Stimulated activated CD4-positive, alpha-beta T cell treated with anti-CD3 and anti-CD28 coated beads, Interleukin-4, amount 100 ng/mL, for 4 hours (primary cell): ENCODE results near the gene PLCB1.

Experiments used
- DNase-seq, 2 experiments: peaks; one replicate each; pipeline ENCODE4 v3.0.0-alpha.2; 2020

PLCB1 gene

DNA sequence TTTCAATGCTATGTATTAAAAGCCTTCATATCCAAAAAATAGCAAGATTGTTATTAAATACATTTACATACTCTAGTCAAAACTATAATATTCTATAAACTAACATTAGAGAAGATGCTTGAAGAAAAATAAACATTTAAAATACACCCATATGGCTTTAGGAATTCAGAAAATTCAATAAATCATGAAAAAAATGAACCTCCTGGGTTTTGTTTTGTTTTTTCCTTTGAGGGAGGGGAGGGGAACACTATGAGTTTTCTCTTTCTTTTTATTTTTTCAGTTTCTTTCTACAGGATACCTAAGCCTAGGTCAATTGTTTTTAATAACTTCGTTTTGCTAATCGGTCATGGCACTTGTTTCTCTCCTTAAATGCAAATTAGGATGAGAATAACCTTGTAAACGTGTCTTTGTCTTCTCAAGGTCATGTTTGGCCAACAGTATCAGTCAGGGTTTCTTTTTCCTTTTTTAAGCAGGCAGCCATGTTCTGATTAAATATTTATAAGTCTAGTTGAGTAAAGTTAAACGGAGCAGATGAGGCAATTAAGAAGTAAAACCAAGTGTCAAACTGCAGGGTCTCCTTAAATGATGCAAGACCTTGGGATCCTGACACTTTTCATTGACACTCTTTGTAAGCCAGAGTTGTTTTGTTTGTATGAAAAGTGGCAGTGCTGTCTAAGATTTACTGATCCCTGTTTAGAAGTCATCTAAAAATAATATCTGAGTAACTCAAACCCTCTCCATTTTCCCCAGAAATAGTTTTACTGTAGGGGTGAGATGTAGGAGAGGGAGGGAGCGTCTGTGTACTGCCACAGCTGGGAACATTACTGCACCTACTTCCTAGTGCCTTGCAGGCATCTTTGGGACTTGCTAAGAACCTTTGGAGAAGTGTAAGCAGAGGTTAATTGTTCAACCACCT is 392.3 kb downstream of the PLCB1 start:
- no peak for DNase-seq

DNA sequence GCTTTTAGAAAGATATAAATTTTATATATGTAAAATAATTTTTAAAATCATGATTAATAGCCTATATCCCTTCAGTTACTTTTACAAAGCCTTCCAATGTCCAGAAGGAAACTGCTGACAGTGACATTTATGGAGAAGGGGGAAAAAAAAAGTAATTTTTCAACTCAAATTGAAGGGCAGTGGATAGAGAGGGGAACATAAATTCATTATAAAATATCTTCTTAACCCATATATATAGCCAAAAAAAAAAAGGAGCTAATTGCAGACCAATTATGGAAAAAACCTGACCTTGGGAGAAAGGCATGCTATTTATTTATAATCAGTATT is 392.9 kb downstream of the PLCB1 start:
- DNase-seq: no peak

DNA sequence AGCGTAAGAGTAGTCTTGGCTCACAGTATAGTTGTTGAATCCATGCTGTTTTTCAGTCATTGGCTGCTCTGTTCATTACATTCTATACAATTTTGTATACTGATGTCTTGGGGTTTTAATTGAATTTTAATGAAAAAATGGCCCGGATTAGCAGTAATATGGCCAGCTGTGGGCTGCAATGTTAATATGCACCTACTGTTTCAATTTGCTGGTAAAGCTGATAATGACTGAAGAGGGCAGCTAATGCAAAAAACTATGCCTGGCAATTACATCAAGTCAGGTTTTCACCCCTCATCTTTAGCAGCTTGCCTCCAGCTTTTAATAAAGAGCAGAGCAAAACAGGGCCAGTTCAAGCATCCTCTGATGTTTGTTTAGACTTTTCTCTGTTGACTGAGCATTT is 394.5 kb downstream of the PLCB1 start:
- DNase-seq: no peak

DNA sequence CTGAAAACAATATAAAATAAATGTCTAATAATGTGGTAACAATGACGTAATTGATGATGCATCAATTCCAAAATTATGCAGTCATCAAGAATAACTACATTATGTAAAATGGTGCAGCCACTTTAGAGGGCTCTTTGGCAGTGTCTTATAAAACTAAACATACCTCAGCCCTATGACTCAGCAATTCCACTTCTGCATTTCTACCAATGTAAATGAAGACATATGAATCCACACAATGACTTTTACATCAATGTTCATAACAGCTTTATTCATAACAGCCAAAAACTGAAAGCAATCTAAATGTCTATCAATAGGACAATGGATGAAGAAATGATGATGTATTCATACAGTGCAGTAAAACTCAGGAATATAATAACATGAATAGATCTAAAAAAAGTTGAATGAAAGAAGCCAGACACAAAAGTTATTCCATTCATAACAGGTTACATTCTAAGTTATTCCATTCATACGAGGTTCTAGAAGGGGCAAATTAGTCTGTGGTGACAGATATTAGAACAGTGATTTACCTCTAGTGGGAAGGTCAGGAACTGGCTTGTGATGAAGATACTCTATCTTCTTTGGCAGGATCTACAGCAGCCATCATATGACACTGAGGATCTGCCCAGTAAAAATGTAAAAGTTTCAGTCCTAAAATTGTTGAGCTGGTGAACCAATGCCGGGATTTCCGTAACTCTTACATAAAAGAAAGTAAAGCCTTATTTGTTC is 396.1 kb downstream of the PLCB1 start:
- DNase-seq: no peak

DNA sequence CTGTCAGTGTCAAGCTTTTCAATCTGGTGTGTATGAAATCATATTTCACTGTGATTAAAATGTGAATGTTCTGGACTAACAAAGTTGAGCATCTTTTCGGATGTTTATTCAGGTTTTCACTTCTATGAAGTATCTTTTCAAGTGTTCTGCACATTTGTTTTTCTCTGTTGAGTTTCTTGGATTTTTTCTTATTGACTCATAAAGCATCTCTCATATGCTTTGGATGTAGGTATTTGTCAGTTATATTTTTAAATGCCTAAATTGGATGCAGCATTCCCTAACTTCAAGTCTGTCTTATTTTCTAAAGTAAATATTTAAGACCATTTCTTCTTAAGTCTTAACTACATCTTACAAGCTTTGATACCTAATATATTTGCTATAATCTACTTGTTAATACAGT is 398.0 kb downstream of the PLCB1 start:
- DNase-seq: no peak

DNA sequence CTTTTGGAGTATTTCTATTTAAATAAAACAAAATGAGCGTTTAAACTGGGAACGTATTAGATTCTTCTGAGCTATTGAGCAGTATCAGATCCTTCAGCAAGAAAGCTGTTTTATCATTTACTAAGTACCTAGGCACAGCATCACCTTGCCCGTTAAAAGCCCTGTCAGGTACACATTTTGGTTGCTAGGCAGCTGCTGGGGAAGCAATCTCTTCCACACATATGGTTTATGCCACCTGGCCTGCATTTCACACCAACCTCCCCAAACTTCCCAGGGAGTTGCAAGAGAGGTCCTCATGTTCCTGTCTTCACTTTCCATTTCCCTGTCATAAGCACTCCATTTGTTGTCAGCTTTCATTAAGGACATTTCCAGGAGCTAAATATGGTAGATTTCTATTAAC is 400.1 kb downstream of the PLCB1 start:
- no peak for DNase-seq

DNA sequence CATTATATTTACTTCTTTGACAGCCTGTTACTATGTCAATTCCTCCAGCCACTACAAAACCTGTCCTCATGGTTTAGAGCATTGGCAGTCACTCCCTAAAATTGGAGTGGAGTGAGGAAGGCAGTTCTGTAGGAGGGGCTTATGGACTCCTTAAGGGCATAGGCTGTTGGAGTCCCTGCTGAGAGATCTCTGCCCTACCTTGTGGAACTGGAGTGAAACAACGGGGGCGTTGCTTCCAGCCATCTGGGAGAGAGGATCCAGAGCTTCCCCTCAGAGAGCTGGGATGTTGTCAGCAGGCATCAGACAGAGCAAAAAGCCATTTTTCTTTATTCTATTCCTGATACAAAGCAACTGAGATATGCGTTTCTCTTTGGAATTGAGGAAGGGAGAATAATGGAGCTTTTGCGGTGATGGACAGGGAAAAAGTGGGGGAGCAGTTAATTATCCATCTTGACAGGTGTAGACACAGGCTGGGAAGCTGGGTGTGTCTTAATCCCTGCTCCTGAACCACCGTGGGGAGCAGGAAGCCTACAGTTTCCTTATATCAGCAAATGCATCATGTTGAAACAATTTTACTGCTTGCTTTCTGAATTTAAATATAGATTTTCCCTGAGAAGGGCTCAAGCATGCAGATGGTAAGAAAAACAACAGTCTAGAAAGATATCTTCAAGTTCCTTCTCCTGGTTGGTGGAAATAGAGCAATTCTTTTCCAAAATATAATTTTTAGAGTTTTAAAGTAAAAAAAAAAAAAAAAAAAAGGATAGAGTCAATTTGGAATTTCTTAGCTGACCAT is 402.5 kb downstream of the PLCB1 start:
- no peak for DNase-seq

DNA sequence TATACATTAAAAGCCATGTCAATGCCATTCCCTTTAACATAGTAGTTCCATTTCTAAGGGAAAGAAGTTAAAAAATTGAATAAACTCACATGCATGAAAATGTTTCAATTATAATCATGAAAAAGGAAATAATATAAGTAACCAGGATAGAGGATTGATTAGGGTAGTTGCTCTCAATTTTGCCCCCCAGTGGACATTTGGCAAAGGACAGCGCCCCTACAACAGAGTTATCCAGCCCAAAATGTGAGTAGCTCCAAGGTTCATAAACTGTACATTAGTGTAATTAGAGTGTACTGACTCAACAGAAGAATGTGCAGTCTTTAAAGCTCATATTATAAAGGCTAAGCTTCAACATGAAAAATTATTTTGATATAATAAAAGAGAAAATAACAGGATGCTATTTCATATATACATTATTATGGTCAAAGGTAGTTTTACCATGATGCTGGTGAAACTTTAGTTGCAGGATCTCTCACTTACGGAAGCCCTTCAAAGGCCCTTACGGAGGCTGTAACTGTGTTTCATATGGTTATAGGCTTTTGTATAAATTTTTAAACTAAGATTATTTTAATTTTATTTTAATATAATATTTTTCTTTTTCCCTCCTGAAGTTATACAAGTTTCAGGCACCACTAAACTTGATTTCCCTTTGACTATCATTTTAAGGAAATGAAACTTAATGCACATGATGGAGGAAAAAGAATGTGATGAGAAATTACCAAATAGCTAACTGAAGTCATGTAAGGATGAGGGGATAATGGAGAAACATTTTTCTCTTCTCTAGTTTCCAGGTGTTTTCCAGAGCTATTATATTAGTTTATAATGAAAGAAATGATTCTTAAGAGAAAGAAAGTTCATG is 403.6 kb downstream of the PLCB1 start:
- DNase-seq: no peak

DNA sequence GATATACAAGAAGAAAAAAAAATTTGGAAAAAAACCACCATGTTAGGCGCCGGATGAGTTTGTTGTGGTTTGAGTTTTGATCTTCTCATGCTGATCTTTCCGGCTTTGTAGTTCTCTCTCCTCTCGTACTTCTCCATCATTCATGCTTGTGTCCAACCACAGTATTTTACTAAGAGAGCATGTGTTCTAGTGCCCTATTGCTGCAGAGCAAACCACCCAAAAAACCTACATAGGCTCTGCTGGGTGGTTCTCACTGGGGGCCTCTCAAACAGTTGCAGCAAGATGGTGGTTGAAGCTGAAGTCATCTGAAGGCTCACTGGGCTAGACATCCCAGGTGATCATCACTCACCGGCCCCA is 404.2 kb downstream of the PLCB1 start:
- DNase-seq: no peak

DNA sequence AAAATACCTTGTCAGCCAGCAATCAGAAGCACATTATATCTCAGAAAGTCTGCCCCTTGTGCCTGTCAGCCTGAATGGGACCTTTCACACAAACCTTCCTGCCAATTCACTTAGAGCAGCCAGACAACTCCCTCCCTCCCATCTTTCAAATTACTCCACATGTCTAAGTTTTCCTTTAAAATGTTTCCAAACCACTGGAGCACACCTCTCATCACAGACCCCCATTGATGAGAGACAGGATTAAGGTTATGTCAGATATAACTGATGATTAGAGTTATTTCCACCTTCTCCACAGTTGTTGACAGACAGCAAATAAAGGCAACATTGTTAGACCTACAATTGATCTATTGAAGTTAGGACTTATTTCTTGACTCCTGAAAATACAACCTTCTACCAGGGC is 408.4 kb downstream of the PLCB1 start:
- no peak for DNase-seq

DNA sequence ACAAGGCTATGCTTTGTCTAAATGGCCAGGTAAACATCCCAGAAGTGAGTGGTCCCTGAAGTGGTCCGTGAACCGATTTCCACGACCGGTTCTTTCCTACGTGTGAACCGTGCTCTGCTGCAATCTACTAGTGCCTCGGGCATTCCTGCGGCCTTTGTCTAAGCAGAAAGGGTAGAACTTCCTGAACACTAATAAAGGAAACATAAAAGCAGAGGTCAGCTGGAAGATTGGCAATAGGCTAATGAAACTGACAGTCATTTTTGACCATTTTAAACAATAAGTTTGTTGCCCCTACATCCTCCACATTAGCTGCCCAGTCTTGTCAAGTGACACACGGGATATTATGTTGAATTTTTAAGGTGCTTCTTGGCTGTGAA is 410.0 kb downstream of the PLCB1 start:
- DNase-seq: no peak

DNA sequence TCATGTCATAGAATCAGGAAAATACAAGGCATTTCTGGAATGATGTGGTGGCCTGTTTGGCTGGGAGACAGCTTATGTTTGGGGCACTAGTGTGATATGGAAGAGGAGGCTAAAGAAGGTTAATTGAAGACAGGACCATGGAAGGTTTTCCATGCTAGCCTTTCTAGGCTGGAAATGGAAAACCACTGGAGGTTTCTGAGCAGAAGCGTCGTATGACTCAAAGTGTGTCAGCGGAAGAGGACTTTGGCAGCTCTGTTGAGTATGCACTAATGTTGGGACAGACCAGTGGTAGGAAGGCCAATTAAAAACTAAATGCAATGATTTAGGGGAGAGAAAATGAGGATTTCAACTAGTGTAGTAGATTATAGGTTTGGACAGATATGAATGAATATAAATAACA is 413.1 kb downstream of the PLCB1 start:
- DNase-seq: no peak

DNA sequence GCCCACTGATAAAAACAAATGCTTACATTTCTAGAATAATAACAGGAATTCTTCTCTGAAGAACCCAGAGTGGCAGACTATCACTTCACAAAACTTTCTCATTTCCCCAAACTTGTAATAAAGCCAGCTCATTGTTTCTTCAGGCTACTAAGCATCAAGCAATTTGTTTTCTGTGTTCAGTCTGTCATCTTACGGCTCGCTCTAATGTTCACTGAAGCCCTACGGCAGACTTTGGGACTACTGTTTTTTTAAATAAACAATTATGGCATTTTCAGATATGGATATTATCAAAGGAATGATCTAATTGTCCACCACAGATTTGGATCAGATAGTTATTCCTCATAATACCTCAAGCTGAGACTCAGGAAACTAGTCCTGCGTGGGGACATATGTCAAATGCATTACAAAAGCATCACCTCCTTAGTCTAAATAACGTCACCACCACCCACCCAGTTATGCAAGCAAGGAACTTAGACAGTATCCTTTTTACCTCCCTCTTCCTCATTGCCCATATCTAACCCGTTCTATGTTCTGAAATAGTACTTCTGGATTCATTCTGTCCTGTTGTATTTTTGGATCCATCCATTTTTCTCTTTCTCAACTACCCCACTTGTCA is 415.1 kb downstream of the PLCB1 start:
- DNase-seq: no peak

DNA sequence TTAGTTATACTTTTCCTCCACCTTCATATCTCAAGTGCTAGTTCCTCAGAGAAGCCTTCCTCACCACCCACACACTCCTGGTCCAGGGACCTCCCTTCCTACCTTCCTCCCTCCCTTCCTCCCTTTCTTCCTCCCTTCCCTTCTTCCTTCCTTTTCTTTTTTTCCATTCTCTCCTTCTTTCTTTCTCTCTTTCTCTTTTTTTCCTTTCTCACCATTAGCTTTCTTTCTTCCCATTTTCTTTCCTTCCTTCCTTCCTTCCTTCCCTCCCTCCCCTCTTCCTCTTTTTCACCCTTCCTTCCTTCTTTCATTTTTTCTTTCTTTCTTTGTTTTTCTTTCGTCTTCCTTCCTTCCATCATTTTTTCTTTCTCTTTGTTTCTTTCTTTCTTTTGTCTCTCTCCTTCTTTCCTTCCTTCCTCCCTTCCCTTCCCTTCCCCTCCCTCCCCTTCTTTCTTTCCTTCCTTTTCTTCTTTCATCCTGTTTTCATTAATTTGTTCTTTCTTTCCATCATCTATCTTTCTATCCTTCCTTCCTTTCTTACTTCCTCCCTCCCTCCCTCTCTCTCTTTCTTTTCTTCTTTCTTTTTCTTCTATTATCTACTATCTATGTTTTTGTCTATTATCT is 416.0 kb downstream of the PLCB1 start:
- no peak for DNase-seq

DNA sequence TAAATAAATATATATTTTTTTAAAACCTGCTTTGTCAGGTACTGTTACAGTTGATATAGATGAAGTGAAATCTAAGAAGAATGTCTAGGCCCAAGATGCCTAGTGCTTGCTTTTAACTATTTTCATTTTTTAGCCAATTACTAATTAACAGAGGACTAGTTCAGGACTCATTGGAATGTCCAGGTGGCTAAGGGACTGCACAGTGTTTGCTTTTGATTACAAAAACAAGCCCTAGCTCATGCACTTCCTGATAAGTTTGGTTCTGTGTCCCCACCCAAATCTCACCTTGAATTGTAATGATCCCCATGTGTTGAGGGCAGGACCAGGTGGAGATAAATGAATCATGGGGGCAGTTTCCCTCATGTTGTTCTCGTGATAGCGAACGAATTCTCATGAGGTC is 417.1 kb downstream of the PLCB1 start:
- DNase-seq: no peak

DNA sequence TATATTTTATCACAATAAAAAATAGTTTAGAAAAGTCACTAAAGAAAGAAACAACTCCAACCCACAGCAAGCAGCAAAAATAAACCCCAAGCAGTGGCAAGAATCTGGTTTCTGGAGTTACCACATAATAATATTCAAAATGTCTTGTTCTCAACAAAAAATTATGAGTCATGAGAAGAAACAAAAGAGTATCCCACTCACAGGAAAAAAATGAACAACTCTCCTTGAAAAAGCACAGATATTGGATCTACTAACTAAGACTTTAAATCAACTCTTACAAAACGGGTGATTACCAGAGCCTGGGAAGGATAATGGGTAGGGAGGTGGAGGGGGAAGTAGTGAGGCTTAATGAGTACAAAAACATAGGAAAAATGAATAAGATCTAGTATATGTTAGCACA is 425.6 kb downstream of the PLCB1 start:
- DNase-seq: no peak

DNA sequence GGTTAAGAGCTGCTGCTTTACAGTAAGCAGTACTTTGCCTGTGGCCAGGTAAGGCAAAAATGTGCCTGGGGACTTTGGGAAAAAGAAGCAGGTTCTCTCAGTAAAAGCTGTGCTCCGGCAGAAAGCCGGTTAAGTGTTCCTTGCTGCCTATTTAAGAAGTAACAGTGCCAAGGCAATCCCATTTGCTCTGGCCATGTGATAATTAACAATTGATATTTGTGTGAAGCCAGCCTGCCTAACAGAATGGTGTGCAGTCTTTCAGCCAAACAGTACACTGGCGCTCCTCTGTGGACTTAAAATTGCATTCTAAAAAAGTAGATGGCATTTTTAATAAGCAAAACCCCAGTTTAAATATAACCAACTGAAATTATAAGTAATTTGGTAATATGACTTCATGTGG is 430.3 kb downstream of the PLCB1 start:
- DNase-seq: no peak

DNA sequence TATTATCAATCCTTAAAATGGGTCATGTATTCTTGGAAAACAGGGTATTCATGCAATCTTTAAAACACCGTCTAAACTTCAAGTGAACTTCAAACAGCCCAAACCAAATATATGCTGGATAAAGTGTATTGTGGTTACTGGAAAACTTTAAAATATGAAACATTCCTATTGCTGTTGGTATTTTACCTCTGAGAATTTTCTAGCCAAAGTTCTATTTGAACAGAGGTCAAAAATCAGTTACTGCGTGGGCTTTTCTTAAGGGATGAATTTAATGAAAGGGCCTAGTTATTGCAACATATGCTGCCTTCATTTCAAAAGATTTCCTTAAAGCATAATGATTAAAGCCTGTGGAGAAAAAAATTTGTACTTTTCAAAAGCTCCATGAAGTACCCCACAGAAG is 436.0 kb downstream of the PLCB1 start:
- DNase-seq: no peak

DNA sequence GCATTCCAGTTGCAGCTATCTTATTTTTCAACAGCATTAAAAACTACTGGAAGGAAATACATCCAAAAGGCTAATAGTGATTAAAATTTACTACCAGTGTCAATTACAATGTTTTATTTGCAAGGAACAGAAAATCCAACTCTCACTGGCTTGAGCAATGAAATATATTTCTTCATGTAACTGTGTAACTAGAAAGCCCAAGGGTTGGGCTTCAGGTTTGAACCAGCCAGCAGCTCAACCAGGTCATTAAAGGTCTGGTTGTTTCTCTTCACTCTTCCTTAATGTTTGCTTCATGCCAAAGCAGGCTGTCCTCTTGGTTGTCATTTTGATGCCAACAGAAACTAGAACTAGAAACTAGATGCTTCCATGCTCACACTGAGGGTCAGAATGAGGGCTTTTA is 437.7 kb downstream of the PLCB1 start:
- no peak for DNase-seq

DNA sequence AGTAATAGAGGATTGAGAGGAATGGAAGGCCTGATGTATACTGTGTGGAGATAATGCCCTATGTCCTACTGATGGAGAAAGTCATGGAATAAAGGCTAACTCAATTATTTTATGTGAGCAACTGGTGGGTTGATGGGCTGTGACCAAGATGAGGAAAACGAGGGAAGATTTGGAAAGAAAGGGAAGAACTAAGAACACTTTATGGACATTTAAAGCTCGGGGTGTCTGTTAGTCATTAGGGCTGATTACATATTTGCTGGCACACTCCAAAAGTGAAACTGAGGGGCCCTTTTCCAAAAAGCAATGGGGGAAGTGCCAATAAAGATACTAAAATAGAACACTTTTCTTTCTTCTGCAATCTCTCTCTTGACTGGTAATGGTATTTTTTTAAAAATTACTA is 439.5 kb downstream of the PLCB1 start:
- no peak for DNase-seq

DNA sequence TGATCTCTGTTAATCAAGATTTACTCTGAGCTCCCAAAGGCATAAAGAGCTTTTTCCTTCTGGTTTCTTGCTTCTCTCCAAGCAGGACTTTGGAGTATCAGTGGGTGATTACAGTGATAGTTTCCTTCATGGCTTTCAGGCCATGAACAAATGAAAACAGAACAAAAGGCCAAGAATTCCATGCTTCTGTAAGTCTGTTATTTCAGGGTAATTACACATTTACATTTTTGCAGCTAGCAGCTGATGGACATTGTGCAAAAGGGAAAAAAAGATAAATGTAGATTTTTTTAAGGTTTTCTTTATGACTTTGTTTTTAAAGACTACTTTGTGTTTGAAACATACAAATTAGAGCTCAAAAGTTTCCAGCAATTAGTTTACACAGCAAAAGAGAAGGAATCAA is 441.6 kb downstream of the PLCB1 start:
- DNase-seq: no peak

DNA sequence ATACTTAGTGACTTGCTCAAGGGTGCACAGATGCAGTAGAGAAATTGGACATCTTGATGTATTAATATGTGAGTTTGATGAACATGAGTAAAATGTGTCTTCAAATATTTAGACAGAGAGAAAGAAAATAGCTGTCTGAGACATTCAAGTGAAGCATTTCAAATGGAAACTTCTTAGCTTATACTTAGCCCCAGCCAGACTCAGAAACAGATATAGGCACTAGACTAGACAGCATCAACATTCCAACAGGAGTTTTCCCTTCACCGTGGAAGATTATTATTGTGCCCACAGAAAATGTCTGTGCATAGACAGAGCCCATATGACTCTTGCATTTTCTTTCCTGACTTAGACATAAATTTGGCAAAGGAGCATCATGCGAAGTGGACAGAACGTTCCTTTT is 443.0 kb downstream of the PLCB1 start:
- DNase-seq: no peak
